NCI-H2196 treated with DMSO at 0.1 percent for 48 hours (cell line): ENCODE results near the gene ARSB.
"Not testable (repeated sequence)": the region's sequence is repeated elsewhere in the genome, so short reads cannot be mapped to it uniquely, and the experiment has no call there.

Source experiments
- DNase-seq: peaks from one replicate; lab custom pipeline; 2025; ENCODE audit not compliant: unreplicated experiment; lab: John Stamatoyannopoulos, UW

The ARSB gene

DNA sequence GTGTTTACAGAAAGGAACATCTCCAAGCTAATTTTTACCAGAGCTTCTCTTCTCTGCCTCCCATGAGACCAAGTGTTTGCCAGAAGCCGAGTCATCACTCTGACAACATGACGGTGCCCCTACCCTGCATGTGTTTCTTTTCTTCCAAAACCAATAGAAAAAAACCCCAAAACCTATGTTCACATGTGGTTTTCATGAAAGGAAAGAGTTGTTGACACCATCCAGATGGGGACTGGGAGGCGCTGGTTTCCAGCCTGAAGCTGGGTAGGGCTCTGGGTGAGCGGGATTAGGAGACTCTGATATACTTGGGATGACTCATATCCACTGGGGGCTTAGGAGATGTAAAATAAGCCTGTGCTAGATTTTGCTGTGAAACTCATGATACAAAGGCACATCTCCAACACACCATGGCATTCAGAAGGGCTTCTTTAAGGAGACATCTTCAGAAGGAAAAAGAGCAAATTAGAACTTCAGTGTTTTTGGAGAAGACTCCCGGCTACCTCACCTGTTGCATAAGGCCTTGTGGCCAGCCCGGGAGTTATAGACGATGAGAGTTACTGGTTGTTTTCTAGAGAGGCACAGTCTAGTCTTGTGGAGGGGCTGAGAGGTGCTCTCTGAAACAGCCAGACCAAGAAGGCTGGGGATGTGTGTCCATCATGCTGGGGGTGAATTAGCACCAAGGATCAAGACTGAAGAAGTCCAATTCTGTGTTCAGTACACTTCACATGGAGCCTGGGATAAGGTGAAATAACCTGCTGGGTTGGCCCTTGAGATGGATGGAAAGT is 227.6 kb downstream of the ARSB start:
- no peak for DNase-seq

DNA sequence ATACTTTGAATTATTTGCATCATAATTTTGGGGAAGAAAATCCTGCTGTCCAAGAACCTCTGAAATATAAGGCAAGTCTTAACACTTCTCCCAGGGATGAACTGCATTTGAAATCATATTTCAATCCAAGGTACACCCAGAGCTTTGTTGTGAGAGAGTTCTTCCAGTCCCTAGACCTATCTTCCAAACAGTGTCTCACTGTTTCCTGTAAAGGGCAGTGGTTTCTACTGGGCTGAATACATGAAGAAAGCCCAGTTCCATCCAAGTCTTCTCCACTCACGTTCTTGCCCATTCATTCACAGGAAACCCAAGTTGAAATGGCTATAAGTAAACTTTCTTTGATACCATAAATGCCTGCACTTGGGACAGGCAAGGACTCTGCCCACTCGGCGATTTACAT is 228.3 kb downstream of the ARSB start:
- DNase-seq, result no peak

DNA sequence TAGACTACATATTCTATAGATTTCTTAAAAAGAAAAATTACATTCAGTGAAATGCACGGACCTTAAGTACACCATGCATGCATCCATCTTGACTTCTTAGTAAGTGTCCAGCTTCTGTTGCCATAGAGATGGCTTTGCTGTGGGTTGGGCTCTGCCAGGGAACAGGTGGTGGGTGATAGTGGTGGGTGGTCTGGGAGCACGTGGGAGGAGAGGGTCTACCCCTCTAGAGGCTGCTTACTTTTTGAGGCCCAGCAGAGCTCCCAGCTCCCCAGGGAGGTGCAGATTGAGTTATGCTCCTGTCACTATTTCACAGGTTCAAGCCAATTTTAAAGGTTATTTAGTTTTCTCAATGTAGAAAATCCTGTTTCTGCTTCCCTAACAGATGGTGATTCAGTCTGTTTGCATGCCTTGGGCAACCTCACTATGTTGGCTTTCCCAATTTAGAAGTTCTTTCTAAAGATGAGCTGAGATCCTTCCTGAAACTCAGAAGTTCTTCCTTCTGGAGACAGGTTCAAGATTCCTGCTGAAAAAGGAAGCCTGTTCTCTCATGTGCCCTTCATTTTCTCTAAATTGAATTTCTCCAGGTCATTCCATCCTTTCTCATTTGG is 229.2 kb downstream of the ARSB start:
- no peak for DNase-seq

DNA sequence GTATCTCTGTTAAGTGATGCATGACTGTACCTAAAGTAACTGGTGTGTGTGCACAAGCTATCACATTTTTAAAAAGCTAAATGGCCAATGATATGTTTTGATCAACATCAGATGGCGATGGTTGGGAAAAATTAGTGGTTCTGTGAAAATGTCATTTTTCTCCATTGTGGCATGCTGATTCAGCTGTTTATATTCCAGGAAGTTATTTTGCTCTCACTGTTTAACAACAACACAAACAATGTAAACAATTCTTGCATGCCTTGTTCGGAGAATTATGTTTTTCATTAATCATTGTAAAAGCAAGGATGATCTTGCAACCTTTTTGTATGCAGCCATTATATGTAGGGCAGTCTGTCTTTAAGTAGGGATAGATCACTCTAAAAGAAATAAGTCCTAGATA is 230.5 kb downstream of the ARSB start:
- no peak for DNase-seq

DNA sequence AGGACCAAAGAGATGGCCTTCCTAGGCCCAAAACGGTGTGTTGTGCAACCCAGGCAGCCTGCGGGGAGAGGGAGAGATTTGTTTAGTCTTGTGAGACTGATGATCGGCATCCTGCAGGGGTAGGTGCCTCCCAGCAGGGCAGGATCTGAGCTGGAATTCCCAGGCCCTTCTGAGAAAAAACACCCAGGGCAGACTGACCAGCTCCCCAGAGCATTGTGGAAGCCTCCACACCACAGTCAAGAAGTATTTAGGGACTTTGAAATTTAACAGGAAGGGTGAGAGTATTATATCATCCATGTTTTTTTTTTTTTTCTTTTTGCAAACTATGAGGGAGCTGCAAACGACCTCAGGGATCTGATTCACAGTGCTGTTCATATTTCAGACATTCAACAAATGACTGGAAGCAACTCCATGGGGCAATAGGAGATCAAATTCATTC is 232.0 kb downstream of the ARSB start:
- no peak for DNase-seq

DNA sequence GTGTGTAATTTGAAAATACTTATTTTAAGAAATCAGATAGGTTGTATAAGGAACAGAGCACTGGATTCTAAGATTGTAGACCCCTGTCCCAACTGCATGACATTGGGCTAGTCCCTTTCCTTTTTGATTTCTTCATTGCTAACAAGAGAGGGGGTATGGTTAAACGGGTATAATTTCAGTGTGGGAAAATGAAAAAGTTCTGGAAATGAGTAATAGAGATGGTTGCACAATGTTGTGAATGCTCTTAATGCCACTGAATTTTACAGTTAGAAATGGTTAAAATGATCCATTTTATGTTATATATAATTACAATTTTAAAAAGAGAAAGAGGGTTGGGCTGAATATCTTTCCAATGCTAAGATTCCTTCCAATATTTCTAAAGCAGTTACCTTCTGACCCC is 233.2 kb downstream of the ARSB start:
- DNase-seq, result no peak

DNA sequence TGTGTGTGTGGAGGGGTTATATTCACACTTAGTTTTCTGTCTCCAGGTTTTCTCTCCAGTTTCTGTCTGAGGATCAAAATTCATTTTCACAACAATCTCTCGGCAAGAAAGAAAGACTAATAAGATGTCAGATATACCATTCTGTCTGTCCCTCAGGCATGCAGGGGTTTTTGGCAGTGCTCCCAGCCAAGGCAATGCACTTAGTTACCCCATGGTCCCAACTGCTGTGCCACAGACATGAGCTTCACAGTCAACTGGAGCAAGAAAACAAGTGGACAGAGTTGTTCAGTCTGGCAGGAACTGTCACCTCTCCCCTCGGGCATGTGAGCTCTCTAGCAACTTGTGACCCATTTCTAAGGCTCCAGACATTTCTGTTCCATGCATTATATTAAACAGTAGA is 234.8 kb downstream of the ARSB start:
- DNase-seq, result no peak

DNA sequence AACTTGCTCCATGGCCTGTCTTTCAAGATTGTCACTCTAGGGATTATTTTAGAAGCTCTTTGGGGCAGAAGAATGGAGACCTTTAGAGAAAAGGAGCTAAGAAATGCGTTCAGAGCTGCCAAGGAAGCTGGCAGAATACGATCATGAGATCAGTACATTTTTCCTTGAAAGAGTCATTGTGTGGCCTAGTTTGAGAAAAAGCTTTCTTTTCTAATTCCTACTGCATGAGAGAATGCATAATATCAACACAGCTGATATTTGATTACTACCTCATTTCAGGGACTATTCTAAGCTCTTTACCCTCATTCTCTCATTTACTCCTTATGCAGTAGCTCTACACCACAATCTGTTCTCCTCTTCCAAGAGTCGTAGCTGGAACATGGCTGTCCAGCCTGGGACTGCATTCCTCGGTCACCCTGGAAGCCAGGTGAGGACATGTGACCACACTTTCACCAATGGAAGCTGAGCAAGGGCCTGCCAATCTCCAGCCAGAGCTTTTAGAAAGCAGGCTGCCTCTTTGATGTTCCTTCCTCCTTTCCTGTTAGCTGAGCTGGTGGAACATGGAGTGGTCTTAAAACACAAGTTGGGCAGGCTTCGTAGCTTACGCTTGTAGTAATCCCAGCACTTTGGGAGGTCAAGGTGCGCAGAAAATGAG is 237.3 kb downstream of the ARSB start:
- no peak for DNase-seq

DNA sequence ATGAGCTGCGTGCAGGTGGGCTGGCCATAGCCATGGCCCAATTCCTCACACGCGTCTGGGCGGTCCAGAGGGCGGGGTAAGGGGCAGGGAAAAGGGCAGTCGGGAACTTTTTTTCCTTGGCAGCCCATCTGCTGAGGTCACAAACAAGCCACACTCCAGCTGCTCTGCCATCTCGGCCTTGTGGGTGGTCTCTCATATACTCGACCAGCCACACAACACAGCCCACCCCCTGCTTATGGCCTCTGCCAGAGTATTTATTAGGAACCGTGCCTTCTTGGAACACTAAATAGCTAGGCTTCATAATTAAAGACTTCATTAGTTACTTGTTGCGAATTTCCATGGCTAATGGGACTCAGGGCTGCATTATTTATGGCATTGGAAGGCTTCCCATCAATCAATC is 238.1 kb downstream of the ARSB start:
- DNase-seq, result no peak

DNA sequence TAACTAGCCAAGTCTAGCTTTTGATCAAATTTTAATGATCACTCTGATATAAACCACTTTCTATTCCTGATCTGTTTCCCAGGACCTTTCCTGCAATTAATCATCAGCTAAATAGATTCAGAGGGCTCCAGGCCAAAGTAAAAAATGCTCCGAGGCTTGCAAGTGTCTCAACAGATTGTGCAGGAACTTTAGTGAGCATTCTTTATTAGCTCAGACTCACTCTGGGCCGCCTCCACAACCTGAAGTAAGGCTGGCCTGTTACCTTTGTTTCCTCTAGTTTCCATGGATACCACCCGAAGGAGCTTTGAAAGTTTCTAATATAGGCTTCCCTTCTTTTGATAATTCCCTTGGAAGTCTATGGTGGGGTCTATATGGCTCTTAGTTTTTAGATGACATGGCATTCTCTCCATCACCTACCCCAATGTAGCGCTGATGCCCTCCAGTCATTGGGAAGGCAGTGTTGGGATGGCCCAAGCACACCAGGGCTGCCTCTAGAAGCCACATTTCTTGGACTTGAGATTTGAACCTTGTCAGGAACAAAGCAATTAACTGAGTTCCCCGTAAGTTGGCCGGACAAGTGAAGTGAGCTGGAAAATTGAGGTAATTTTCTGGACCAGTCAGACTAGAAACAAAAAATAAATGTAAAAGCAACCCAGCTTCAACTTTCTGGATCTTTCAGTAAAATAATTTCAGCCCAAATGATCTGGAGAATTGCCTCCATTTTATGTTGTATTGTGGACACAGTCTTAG is 238.9 kb downstream of the ARSB start:
- DNase-seq, result no peak

DNA sequence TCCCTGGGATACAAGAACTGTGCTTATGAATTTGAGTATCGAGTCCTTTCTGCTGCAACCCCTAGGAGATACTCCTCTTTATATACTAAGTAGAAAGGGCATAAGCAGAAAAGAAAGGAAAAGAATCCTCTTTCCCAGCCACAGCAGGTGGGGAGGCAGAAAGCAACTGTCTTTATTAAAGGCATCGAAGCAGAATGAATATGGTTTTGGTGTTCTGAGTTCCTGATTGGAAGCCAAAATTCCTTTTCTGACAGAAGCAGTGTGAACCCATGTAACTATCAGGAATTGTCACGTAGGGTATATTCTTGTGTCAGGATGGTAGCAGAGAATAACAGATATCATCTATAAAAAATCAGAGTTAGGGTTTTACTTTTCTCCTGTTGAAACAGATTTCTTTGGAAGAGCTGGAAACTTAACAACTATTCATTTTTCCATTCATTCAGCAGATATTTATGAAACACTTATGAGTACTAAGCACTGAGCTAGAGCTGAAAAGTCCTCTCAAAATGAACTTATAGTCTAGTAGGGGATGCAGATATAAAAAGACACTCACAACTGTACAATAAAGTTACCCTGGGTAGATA is 240.1 kb downstream of the ARSB start:
- DNase-seq, result no peak

DNA sequence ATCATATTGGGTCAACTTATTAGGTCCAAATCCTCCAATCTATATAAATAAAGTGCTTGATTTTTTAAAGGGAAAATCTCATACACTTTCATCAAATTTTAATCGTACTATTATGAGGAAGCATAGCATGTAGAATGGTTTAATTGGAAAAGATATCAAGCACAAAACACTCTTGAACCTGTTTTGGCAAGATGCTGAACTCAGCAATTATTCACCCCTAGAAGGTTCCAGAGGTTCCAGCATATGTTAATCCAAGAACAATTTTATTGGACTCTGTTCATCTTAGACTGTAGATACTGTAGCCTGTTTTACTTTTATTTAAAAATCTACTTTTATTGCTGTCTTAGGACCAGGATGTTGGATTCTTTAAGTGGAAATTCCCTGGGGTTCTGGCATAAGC is 244.1 kb downstream of the ARSB start:
- DNase-seq, result no peak

DNA sequence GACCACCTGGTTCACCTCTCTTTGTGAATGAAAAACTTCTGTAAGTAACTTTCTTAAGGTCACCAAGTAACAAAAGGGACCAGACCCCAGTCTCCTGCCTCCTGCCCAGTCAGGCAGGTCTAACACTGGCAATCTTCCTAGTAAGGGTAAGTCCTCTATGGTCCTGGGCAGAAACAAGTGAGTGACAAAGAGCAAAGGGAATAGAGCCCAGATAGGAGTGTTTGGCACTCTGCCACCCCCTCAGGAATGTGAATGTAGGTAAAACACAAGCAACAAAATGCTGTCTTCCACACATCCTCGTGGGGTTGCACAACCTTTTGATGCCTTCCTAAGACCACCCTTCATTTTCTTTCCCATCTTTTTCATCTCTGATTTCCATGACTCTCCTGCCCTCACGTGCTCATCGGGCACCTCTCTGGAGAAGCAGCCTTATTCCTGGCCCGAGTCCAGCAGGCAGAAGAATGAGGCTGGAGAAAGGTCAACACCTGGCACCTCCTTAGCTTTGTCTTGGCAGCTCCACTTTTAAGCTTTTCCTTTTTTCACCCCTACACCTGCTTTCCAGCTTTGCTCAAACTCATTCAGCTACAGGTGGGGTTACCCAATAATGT is 246.3 kb downstream of the ARSB start:
- DNase-seq, result no peak

DNA sequence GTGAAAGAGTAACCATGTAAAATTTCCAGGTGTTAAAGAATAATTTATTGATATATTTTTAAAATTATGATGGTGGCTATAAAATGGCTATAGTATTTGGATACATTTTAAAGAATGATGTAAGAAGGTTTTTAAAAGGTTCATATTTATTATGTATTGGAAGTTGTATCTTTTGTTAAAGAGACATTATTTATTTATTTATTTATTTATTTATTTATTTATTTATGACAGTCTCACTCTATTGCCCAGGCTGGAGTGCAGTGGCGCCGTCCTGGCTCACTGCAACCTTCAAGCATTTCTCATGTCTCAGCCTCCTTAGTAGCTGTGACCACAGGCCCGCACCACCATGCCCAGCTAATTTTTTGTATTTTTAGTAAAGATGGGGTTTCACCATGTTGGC is 247.0 kb downstream of the ARSB start:
- DNase-seq, result no peak

DNA sequence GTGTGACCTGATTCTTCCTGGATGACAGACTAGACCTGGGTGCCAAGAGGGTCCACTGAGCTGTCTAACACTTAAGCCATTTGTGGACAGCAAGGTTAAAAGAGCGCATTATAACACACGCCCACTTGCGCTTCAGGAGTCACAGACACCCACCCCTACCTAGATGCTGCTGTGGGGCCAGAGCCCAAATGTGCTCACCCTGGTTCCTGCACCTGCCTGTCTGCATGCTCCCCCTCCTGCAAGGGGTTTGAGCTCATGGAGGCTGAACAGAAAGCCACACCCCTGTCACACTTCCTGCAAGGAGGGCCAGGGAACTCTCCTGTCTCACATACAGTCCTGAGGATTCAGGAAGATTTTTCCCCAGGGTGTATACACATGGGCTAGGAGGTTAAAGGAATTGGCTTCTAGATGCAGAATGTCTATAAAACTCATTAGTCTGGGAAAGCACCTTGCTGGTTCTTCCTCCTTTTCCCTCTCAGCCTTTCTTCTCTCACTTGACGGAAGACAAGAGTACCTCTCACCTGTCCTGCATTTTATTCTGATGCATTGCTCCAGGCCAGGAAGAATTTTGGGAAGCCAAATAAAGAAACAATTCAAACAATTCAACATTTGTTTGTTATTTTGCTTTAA is 249.2 kb downstream of the ARSB start:
- DNase-seq, result no peak

DNA sequence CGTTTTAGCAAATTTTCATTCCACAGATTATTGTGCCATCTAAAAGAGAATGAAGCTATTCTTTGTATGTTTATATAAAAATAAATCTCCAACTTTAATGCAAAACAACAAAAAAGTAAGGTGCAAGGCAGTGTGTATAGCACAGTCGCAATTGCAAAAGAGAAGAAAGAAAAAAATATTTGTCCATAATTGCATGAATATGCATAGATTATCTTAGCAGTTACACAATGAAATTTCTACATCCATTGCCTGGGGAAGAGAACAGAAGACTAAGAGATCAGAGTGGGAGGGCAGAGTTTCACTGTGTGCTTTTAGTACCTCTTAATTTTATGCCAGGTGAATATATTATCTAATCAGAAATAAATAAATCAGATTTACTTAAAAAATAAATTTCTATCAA is 250.2 kb downstream of the ARSB start:
- DNase-seq, result no peak

DNA sequence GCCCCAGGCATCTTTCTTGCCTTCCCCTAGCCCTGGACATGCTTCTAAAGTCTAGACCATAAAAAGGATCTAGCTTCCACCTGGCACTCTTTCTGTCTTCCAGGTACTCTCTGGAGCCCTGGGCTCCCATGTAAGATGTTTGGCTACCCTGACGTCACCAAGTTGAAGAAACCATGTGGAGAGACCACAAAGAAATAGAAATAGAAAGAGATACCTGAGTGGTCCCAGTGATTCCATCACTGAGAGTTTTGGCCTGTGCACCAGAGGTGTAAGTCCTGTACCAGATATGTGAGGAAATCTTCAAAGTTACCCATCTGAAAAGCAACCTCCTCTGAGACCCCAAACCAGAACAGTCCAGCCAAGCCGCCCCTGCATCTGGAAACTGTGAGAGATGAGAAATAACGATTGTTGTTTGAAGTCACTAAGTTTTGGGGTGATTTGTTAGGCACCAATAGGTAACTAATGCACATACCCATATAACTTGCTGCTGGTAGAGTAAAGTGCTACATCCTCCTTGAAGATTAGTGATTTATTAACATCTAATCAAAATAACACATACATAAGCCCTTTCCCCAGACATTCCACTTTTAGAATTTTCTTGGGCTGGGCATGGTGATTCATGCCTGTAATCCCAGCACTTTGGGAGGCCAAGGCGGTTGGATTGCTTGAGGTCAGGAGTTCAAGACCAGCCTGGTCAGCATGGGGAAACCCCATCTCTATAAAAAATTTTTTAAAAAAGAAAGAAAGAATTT is 250.8 kb downstream of the ARSB start:
- no peak for DNase-seq

DNA sequence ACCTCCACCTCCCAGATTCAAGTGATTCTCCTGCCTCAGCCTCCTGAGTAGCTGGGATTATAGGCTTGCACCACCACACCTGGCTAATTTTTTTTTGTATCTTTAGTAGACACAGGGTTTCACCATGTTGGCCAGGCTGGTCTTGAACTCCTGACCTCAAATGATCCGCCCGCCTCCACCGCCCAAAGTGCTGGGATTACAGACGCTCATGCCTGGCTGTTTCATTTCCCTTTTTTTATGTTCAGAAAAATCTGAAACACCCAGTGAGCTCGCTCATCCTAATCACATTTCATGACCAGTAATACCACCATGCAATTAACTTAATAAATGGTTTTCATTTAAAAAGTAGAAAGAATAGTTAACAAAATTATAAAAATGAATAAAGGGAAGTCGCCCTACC is 252.4 kb downstream of the ARSB start:
- not testable (repeated sequence) for DNase-seq

DNA sequence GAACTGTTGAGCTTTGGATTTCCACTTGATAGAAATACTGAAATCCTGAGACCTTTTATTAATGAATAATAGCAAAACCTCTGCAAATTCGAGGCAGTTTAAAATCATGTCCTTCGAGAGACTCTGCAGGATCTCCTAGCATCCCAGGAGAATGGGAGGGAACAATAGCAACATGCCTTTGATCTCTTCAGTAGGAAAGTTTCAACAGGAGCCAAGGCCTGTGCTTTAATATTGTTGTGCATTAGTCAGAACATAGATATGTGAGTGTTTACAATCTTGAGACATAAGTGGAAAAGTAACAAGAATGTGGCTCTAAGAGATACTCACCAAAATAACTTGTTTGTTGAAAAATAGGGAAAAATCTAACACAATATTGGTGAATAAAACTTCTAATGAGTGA is 253.2 kb downstream of the ARSB start:
- no peak for DNase-seq
